HepG2 (cell line): ENCODE measurements around the gene PRR22. TPM values are rescaled to one million over a fixed set of nuclear protein-coding genes. Genes with fewer than 3 reads are reported as not detected.

Experiments
- AFF4 ChIP-seq: sonication (generic); formaldehyde crosslinking; IDR thresholded peaks from 2 replicates; pipeline ENCODE4 v1.4.0; 2020; ENCODE audit warnings: missing genetic modification reagents
- ATF4 ChIP-seq, 2 experiments: fragments of 450-650 bp in 1 of 2; sonication (generic) in 1 of 2; formaldehyde crosslinking; IDR thresholded peaks; 2 replicates each; pipeline versions ENCODE4 v1.5.0 to v1.8.0; 2020 to 2022; ENCODE audit warnings: mild to moderate bottlenecking in 1 of 2, missing genetic modification reagents in 1 of 2
- ATF7-NPFF ChIP-seq: sonication (generic); formaldehyde crosslinking; IDR thresholded peaks from 2 replicates; pipeline ENCODE4 v1.8.1; 2023; ENCODE audit warnings: mild to moderate bottlenecking, low read depth, missing genetic modification reagents, moderate library complexity
- CENPBD1 ChIP-seq: sonication (generic); formaldehyde crosslinking; IDR thresholded peaks from 2 replicates; pipeline ENCODE4 v1.8.0; 2022; ENCODE audit warnings: missing genetic modification reagents, low read depth, mild to moderate bottlenecking, borderline replicate concordance
- CSRNP1 ChIP-seq: sonication (generic); formaldehyde crosslinking; IDR thresholded peaks from 2 replicates; pipeline ENCODE4 v1.8.1; 2023; ENCODE audit warnings: mild to moderate bottlenecking, missing genetic modification reagents
- EP300 ChIP-seq, 3 experiments: sonication (generic) in 1 of 3; formaldehyde crosslinking in 1 of 3; IDR thresholded peaks; 2 replicates each; pipeline versions ENCODE4 v1.5.1 to v1.6.1; 2011 to 2020; ENCODE audit warnings: low read depth in 2 of 3, low read length in 2 of 3, borderline replicate concordance in 1 of 3, improper control_type of control experiment in 1 of 3, mild to moderate bottlenecking in 1 of 3, missing genetic modification reagents in 1 of 3, moderate library complexity in 1 of 3
- PRDM4 ChIP-seq: sonication (generic); formaldehyde crosslinking; IDR thresholded peaks from 2 replicates; pipeline ENCODE4 v1.9.0; 2021; ENCODE audit warnings: missing genetic modification reagents, borderline replicate concordance
- RBFOX2 ChIP-seq: fragments of 200-400 bp; formaldehyde crosslinking; IDR thresholded peaks from 2 replicates; pipeline ENCODE4 v1.6.1; 2017; ENCODE audit warnings: low read depth, mild to moderate bottlenecking, low read length
- ZBTB44 ChIP-seq: sonication (generic); formaldehyde crosslinking; IDR thresholded peaks from 2 replicates; pipeline ENCODE4 v1.4.0; 2020; ENCODE audit warnings: missing genetic modification reagents
- ZFP36L1 ChIP-seq: sonication (generic); formaldehyde crosslinking; IDR thresholded peaks from 2 replicates; pipeline ENCODE4 v1.8.0; 2022; ENCODE audit warnings: mild to moderate bottlenecking, missing genetic modification reagents, moderate library complexity
- ZNF3 ChIP-seq: IDR thresholded peaks from 2 replicates; pipeline ENCODE4 v1.7.0; 2017; ENCODE audit warnings: inconsistent platforms
- ZNF512 ChIP-seq: sonication (generic); formaldehyde crosslinking; IDR thresholded peaks from 2 replicates; pipeline ENCODE4 v1.4.0; 2020; ENCODE audit warnings: mild to moderate bottlenecking, missing genetic modification reagents
- polyA plus RNA-seq, 8 experiments: library from polyadenylated mRNA; depleted of rRNA in 3 of 8; stranded (reverse) in 7 of 8; unstranded in 1 of 8; fragments of >200 nt; fragmentation: Illumina TruSeq in 4 of 8; extraction: Trizol in 4 of 8; gene quantifications; 2 replicates each; pipeline versions ENCODE4 v1.2.1 to v1.2.3, GENCODE V29; 2011 to 2016; ENCODE audit warnings: low read depth in 4 of 8, missing spikeins in 1 of 8, mixed read lengths in 1 of 8; ENCODE audit not compliant: insufficient read depth in 1 of 8
- total RNA-seq, 5 experiments: library from RNA; depleted of rRNA; stranded (reverse); fragments of >200 nt; fragmentation: Illumina TruSeq; extraction: Trizol; gene quantifications; 2 replicates each; pipeline ENCODE4 v1.2.3, GENCODE V29; 2016; ENCODE audit warnings: low read depth in 1 of 5

The PRR22 gene
- total and polyA plus RNA-seq, 2 of the 13 experiments (the other 11 are each of a cell fraction or from before 2014, with no cell fraction given) = 0.84 to 2.3 TPM

- no peak for TF ChIP-seq AFF4
- peak; percentile 97; the same call in 1 of the 2 replicates for TF ChIP-seq ATF7-NPFF (CRISPR knock-in tag)
- TF ChIP-seq ZBTB44 (CRISPR knock-in tag) = no peak
- TF ChIP-seq EP300 (IDR thresholded peaks at IDR 0.05; ENCODE audit: low read depth in 2 of 2, low read length in 2 of 2) = no peak
- TF ChIP-seq EP300 (CRISPR knock-in tag; IDR thresholded peaks at IDR 0.05; ENCODE audit: borderline replicate concordance) = peak; percentile 58
- TF ChIP-seq RBFOX2 = peak; percentile 93
- no peak for TF ChIP-seq PRDM4 (CRISPR knock-in tag)
- TF ChIP-seq CENPBD1 (CRISPR knock-in tag) = no peak
- peak; percentile 64; the same call in 1 of the 2 replicates for TF ChIP-seq ZFP36L1 (CRISPR knock-in tag)
- peak in 1 of 2 experiments; percentile 67; a peak in 1 of 4 replicates for TF ChIP-seq ATF4 (CRISPR knock-in tag; IDR thresholded peaks at IDR 0.05)
- no peak for TF ChIP-seq ZNF512
- TF ChIP-seq CSRNP1 = peak; percentile 96
- no peak for TF ChIP-seq ZNF3
These were observed 6.3 kb upstream of the PRR22 start, which contains the start of gene DUS3L (continued) for GRCh38 chr19:5790559-5791520.
